Right atrium auricular region (tissue), 2 donors: ENCODE results near the gene ZNF362. TPM values are rescaled to one million over a fixed set of nuclear protein-coding genes. Genes with fewer than 3 reads are reported as not detected.

Source experiments
- DNase-seq: peaks from one replicate; pipeline ENCODE4 v3.0.0-alpha.2; 2019; ENCODE audit warnings: low spot score
- H3K27ac ChIP-seq, 2 donors: fragments of 200-600 bp; sonication (generic); 1 replicate in 1 of 2; 2 replicates in 1 of 2; pipeline ENCODE4 v1.5.1; 2016 to 2019
- H3K27me3 ChIP-seq, 2 donors: fragments of 200-600 bp; sonication (generic); one replicate each; pipeline versions ENCODE4 v1.5.1 to v1.6.0; 2017 to 2019
- H3K36me3 ChIP-seq: fragments of 200-600 bp; sonication (generic); one replicate; pipeline ENCODE4 v1.5.1; 2016
- H3K4me1 ChIP-seq, 2 donors: fragments of 200-600 bp; sonication (generic); one replicate each; pipeline versions ENCODE4 v1.5.1 to v1.6.0; 2017 to 2019
- H3K4me3 ChIP-seq, 2 donors: fragments of 200-600 bp; sonication (generic); 1 replicate in 1 of 2; 2 replicates in 1 of 2; pipeline ENCODE4 v1.5.1; 2017 to 2019; ENCODE audit warnings: mild to moderate bottlenecking in 1 of 2, moderate library complexity in 1 of 2
- H3K9me3 ChIP-seq, 2 donors: fragments of 200-600 bp; sonication (generic); one replicate each; pipeline ENCODE4 v1.5.1; 2019
- total RNA-seq, 2 donors: library from RNA; depleted of rRNA; stranded (reverse); fragments of >200 nt; gene quantifications; one replicate each; pipeline ENCODE4 v1.1.0, GENCODE V29; 2016
- TF ChIP-seq, protein P1 (sequence below), 2 donors: fragments of 200-600 bp; sonication (generic); IDR thresholded peaks; one replicate each; pipeline ENCODE4 v1.5.1; 2019; ENCODE audit warnings: antibody characterized with exemption in 2 of 2

ZNF362 gene
- total RNA-seq, 2 donors from 2014 or later, result 23.5 to 50.5 TPM

DNA sequence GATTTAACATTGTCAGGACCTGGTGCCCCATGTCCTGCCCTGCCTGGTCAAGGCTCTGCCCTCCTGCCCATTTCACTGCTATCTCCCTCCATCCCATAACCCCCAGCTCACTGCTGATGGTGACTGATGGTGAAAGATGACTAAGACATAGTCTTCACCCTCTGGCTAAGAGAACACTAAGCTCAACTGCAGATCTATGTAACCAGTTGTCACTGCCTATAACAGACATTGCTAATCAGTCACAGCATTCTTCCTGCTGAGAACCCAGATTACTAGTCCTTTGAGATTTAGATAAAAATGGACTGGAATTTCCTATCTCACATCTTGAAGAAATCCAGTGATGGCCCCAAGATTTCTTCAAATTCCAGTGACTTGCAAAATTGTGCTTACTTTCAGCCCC is 8.0 kb upstream of the ZNF362 start:
- H3K4me1 ChIP-seq, result no peaks in the 10 kb centered on the region
- H3K4me3 ChIP-seq, result no peak overlapping the region
- no peak for DNase-seq
- no peak overlapping the region for H3K27ac ChIP-seq
- H3K27me3 ChIP-seq, result no peaks in the 10 kb centered on the region
- TF ChIP-seq, protein P1, sequence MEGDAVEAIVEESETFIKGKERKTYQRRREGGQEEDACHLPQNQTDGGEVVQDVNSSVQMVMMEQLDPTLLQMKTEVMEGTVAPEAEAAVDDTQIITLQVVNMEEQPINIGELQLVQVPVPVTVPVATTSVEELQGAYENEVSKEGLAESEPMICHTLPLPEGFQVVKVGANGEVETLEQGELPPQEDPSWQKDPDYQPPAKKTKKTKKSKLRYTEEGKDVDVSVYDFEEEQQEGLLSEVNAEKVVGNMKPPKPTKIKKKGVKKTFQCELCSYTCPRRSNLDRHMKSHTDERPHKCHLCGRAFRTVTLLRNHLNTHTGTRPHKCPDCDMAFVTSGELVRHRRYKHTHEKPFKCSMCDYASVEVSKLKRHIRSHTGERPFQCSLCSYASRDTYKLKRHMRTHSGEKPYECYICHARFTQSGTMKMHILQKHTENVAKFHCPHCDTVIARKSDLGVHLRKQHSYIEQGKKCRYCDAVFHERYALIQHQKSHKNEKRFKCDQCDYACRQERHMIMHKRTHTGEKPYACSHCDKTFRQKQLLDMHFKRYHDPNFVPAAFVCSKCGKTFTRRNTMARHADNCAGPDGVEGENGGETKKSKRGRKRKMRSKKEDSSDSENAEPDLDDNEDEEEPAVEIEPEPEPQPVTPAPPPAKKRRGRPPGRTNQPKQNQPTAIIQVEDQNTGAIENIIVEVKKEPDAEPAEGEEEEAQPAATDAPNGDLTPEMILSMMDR (IDR thresholded peaks at IDR 0.05), result no peak
- no peaks in the 10 kb centered on the region for H3K9me3 ChIP-seq
- H3K36me3 ChIP-seq, result no peaks in the 10 kb centered on the region

DNA sequence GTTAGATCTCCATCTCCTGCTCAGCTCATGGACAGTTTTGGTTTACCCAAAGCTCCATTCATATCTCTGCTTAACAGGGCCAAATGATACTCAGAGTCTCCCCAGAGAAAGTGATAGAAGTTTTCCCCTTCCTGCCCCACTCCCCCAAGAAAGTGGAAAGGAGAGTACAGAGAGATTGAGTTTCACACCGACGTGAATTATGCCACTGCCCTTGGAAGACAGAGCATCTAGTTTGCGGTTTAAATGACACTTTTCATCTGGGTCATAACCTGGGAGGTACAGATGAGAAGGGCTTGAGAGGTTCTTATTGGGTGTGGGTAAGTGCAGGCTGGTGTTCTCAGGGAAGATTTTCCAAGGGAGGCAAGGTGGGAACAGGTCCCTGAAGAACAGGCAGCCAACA is 6.9 kb upstream of the ZNF362 start:
- no peaks in the 10 kb centered on the region for H3K27me3 ChIP-seq
- H3K9me3 ChIP-seq, result no peaks in the 10 kb centered on the region
- TF ChIP-seq, protein P1 (IDR thresholded peaks at IDR 0.05), result no peak
- DNase-seq, result no peak
- no peak overlapping the region for H3K27ac ChIP-seq
- no peaks in the 10 kb centered on the region for H3K4me1 ChIP-seq
- H3K36me3 ChIP-seq, result no peaks in the 10 kb centered on the region
- H3K4me3 ChIP-seq, result no peak overlapping the region

DNA sequence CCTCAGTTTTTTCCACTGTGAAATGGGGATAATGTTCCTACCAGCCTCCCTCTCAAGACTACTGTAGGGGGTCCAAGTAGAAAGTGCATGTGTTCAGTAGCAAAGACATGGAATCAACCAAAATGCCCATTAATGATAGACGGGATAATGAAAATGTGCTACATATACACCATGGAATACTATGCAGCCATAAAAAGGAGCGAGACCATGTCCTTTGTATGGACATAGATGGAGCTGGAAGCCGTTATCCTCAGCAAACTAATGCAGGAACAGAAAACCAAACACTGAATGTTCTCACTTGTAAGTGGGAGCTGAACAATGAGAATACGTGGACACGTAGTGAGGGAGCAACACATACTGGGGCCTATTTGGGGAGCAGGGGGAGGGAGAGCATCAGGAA is 6.1 kb upstream of the ZNF362 start:
- Histone ChIP-seq H3K9me3 (no peaks in the 10 kb centered on the region), H3K36me3 (no peaks in the 10 kb centered on the region)
- TF ChIP-seq, protein P1 (IDR thresholded peaks at IDR 0.05), result no peak

DNA sequence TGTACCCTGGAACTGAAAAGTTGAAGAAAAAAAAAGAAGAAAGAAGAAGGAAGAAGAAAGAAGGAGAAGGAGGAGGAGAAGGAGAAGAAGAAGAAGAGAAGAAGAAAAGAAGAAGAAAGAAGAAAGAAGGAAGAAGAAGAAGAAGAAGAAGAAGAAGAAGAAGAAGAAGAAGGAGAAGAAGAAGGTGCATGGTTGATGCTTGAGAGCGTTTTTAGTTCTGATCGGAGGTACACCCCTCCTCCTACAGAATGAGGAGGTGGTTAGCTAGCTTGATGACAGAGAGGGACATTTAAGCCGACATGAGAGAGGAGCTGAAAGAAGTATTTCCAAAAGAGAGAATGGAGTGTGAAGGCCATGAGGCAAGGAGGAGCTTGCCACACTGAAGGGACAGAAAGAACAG is 5.6 kb upstream of the ZNF362 start:
- TF ChIP-seq, protein P1 (IDR thresholded peaks at IDR 0.05), result no peak
- Histone ChIP-seq H3K36me3 (no peaks in the 10 kb centered on the region), H3K4me3 (no peak overlapping the region), H3K27ac (no peak overlapping the region), H3K27me3 (no peaks in the 10 kb centered on the region), H3K4me1 (peaks cover 0 to 8% of the 10 kb centered on the region in 2 donors), H3K9me3 (no peaks in the 10 kb centered on the region)
- no peak for DNase-seq

More for the DNA sequence above, 6.1 kb upstream of the ZNF362 start:
- Histone ChIP-seq H3K27me3 (no peaks in the 10 kb centered on the region), H3K4me1 (peaks cover 0 to 3% of the 10 kb centered on the region in 2 donors), H3K4me3 (no peak overlapping the region), H3K27ac (no peak overlapping the region)
- DNase-seq, result no peak

DNA sequence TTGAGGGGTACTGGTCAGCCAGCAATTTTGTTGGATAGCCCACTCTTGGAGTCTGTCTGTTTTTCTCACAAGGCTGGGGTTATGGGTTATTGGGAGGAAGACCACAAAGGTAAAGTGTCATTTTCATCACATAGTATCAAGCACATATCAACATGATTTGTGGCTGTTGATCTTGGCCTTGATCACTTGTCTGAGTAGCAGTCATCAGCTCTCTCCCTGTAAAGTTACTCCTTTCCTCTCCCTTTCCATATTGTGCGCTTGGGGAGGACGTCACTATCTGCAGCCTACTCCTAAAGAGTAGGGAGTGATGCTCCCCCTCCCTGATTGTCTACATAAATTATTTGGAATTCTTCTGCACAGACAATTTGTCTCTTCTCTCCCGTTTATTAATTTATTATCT is 1.8 kb upstream of the ZNF362 start:
- Histone ChIP-seq H3K36me3 (no peaks in the 10 kb centered on the region), H3K4me1 (peaks cover 0 to 31% of the 10 kb centered on the region in 2 donors), H3K27ac (no peak overlapping the region), H3K4me3 (no peak overlapping the region), H3K9me3 (no peaks in the 10 kb centered on the region), H3K27me3 (no peaks in the 10 kb centered on the region)
- TF ChIP-seq, protein P1 (IDR thresholded peaks at IDR 0.05), result no peak
- DNase-seq, result no peak
